ENCODE measurements around the gene PTPN3. TPM values are rescaled to one million over a fixed set of nuclear protein-coding genes. Genes with fewer than 3 reads are reported as not detected.

PTPN3 gene
- total RNA-seq, 1 donor from 2014 or later: 9.2 TPM

DNA sequence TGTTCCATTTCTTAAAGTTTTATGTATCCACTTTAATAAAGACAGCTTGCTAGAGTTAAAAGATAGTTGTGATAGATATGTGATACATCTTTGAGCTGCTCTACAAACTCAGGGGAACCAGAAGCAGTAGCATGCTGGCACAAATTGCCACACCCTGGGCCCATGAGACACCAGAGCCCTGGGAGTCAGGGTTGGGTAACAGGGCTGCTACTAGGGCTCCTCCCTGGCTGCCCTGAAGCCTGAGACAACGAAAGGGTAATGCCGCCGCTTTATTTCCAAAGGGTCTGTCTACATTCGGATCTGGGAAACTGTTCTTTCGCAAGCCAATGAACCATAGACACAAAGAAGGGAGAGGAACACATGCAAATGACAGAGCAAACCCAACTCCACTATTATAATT, 29.2 kb downstream of the PTPN3 start:
- H3K27ac Mint-ChIP-seq: no peak overlapping the region
- H3K4me3 Mint-ChIP-seq (ENCODE audit: low read depth): no peak overlapping the region
- H3K27me3 Mint-ChIP-seq (ENCODE audit: low read depth): peaks cover 7% of the 10 kb centered on the region
- intact Hi-C loops (cut with micrococcal nuclease): loop anchor here (1.0 to 5.0 kb wide), 5 partner anchors 22 to 225 kb away; no protein-coding TSS in a partner anchor
- peaks cover 45% of the 10 kb centered on the region for H3K4me1 Mint-ChIP-seq (ENCODE audit: low read depth)
- no peaks in the 10 kb centered on the region for H3K36me3 Mint-ChIP-seq (ENCODE audit: low read depth)
- H3K9me3 Mint-ChIP-seq: no peaks in the 10 kb centered on the region
- DNase-seq (ENCODE audit: low spot score): no peak

DNA sequence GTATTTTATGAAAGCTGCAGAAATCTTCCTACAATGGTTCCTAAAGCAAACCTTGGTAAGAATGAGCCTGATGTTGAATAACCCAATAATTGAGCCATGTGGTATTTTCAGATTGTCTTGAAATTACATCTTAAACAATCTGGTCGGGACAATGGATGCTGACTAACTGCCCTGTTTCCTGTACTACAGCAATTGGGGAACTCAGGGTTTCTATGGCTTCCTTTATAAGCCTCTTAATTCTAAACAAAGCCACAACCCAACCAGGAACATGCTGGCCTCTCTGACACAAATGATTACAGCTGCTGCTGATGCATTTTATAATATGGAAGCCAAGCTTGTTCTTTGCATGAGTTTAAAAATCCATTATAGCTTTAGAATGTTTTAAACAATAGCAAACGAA, 30.2 kb downstream of the PTPN3 start:
- Mint-ChIP-seq H3K27ac (peak overlapping the region; percentile 88), H3K9me3 (no peaks in the 10 kb centered on the region), H3K4me3 (ENCODE audit: low read depth) (no peak overlapping the region), H3K27me3 (ENCODE audit: low read depth) (peaks cover 2% of the 10 kb centered on the region), H3K36me3 (ENCODE audit: low read depth) (no peaks in the 10 kb centered on the region), H3K4me1 (ENCODE audit: low read depth) (peaks cover 54% of the 10 kb centered on the region)
- no peak for DNase-seq (ENCODE audit: low spot score)
- intact Hi-C loops (cut with micrococcal nuclease): loop anchor here (1.0 to 5.0 kb wide), 2 partner anchors 21 to 36 kb away; no protein-coding TSS in a partner anchor

DNA sequence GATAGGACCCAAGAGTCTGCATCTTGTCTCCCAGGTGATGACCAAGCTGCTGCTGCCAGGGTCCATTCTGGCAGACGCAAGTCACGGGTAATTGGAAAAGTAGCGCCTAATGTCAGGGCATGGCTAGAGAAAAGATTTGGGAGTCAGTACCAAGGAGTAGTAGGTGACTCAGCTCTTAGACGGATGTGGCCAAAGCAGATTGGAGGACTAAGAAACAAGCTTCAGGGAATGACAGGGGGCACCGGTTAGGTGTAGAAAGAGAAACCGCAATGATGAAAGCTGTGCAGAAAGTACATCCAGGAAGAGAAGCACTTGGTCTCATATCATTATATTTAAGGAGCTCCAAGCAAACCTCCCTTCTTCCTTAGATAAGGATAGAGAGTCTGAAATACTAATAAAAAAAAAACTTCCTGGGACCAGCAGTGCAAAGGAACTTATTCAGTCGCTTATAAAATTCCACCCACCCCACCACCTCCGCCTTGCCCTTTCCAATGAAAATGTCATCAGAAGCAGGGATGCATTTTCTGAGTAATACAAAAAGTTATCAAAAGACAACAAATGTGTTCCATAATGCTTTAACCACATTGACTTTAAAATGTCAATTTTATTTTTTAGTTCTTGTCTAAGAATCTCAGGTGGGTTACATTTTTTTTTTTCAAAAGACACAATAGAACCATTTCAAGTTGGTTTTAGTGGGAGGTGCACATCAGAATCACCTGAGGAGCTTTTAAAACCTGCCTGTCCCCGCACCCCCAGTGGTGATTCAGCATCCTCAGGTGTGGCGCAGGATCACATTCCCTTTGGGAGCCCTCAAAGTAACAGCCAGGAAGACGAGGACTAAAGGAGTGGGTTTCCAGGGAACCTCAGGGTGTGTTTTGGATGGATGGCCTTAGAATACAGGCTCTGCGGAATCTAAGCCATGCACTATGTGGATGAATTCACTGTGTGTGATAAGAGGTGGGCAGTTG, 31.2 kb downstream of the PTPN3 start:
- no peaks in the 10 kb centered on the region for H3K27me3 Mint-ChIP-seq (ENCODE audit: low read depth)
- intact Hi-C loops (cut with micrococcal nuclease): loop anchor here (5.0 kb wide), 1 partner anchor 35 kb away; no protein-coding TSS in a partner anchor
- H3K4me1 Mint-ChIP-seq (ENCODE audit: low read depth): peaks cover 61% of the 10 kb centered on the region
- H3K36me3 Mint-ChIP-seq (ENCODE audit: low read depth): no peaks in the 10 kb centered on the region
- H3K9me3 Mint-ChIP-seq: no peaks in the 10 kb centered on the region
- peak overlapping the region; percentile 88 for H3K27ac Mint-ChIP-seq
- DNase-seq (ENCODE audit: low spot score): no peak
- H3K4me3 Mint-ChIP-seq (ENCODE audit: low read depth): peak overlapping the region; percentile 3

DNA sequence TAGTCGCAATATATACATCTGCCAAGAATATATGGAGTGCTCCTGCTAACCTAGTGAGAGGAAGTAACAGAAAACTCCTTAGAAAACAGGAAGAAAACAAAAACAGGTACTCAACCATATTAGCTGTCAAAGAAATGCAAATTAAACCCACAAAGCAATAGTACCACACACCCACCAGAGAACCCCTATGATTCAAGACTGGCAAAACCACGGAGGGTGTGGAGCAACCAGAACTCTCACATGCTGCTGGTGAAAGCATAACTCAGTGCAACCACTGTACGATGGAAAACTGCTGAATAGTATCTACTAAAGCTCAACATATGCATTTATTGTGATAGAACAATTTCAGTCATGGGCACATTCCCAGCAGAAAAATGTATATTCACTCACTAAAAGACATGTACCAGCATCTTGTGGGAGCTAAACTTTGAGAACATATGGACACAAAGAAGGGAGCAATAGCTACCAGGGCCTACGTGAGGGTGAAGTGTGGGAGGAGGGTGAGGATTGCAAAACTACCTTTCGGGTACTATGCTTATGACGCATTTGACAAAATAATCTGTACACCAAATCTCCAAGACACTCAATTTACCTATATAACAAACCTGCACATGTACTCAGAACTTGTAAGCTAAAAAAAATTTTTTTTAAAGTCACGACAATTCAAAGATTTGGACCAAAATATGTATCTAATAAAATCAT, 34.0 kb downstream of the PTPN3 start:
- no peak for DNase-seq (ENCODE audit: low spot score)
- Mint-ChIP-seq H3K36me3 (ENCODE audit: low read depth) (no peaks in the 10 kb centered on the region), H3K27ac (peak overlapping the region; percentile 93), H3K4me3 (ENCODE audit: low read depth) (peak overlapping the region; percentile 31), H3K9me3 (no peaks in the 10 kb centered on the region), H3K4me1 (ENCODE audit: low read depth) (peaks cover 68% of the 10 kb centered on the region), H3K27me3 (ENCODE audit: low read depth) (peaks cover 3% of the 10 kb centered on the region)
- intact Hi-C loops (cut with micrococcal nuclease): loop anchor here (1.0 to 5.0 kb wide), 7 partner anchors 17 to 511 kb away; no protein-coding TSS in a partner anchor

DNA sequence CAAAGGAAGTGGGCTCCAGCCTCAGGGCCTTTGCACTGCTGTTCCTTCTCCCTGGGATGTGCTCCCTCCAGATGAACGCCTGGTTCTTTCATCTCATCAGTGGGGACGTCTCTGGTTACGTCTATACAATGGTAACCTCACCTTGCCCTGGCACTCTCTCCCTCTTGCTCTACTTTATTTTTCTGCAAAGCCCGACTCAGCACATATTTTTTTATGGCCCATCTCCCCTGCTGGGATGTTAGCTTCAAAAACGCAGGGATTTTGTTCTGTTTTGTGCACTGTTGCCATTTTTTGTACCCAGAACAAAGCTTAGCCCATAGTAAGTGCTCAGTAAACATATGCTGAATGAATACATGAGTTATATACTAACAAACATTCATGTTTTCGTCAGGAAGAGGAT, 37.5 kb downstream of the PTPN3 start:
- intact Hi-C loops (cut with micrococcal nuclease): loop anchor here (5.0 kb wide), 1 partner anchor 427 kb away; no protein-coding TSS in a partner anchor
- H3K27me3 Mint-ChIP-seq (ENCODE audit: low read depth): peaks cover 10% of the 10 kb centered on the region
- H3K36me3 Mint-ChIP-seq (ENCODE audit: low read depth): no peaks in the 10 kb centered on the region
- H3K27ac Mint-ChIP-seq: peak overlapping the region; percentile 25
- peaks cover 52% of the 10 kb centered on the region for H3K4me1 Mint-ChIP-seq (ENCODE audit: low read depth)
- H3K4me3 Mint-ChIP-seq (ENCODE audit: low read depth): no peak overlapping the region
- H3K9me3 Mint-ChIP-seq: no peaks in the 10 kb centered on the region
- no peak for DNase-seq (ENCODE audit: low spot score)

DNA sequence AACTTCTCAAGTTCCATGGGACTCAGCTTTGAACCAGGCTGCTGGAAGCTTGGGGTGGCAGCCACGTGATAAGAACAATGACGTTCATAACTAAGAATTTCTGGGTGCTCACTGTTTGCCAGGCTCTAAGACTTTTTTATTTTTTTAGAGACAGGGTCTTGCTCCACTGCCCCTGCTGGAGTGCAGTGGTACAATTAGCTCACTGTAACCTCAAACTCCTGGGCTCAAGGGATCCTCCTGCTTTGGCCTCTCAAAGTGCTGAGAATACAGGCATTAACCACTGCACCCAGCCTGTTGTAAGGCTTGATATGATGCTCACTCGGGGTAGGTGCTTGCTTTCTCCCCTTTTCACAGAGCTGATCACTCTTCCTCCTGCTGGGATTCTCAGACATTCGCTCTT, 38.7 kb downstream of the PTPN3 start:
- peak overlapping the region; percentile 20 for H3K27ac Mint-ChIP-seq
- H3K36me3 Mint-ChIP-seq (ENCODE audit: low read depth): no peaks in the 10 kb centered on the region
- H3K9me3 Mint-ChIP-seq: no peaks in the 10 kb centered on the region
- H3K27me3 Mint-ChIP-seq (ENCODE audit: low read depth): peaks cover 10% of the 10 kb centered on the region
- peaks cover 47% of the 10 kb centered on the region for H3K4me1 Mint-ChIP-seq (ENCODE audit: low read depth)
- intact Hi-C loops (cut with micrococcal nuclease): no loop called here
- H3K4me3 Mint-ChIP-seq (ENCODE audit: low read depth): no peak overlapping the region
- no peak for DNase-seq (ENCODE audit: low spot score)

DNA sequence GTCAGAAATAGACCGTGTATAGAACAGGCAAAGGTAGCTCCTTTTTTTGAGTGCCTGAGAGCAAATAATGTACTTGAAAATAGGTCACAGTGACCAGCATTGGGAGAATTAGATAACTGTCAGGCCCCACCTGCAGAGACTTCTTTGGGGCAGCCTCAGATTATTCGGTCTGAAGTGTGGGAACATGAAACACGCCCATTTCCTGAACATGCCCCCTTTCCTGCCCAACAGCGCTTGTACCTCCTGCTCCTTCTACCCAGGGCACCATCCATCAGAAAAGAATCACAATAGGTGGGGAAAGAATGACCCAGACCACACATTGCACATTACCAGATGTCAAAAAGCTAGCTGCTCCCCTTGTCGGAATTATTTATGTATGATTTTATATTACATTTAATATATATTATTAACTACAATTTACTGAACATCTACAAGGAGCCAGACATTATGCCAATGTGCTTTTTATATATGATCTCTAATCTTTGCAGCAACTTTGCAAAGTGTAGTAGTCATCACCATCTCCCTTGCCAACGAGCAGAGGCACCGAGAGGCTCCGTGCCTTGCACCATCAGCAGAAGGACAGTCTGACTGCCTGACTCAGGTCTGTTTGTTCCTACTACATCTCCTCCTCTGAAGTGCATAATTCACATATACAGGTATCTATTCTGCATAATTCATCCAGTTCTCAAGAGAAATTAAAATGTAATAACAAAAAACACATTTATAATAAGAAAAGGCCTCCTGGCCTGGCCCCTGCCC, 39.5 kb downstream of the PTPN3 start:
- no peaks in the 10 kb centered on the region for H3K9me3 Mint-ChIP-seq
- intact Hi-C loops (cut with micrococcal nuclease): no loop called here
- no peaks in the 10 kb centered on the region for H3K36me3 Mint-ChIP-seq (ENCODE audit: low read depth)
- DNase-seq (ENCODE audit: low spot score): no peak
- peaks cover 13% of the 10 kb centered on the region for H3K27me3 Mint-ChIP-seq (ENCODE audit: low read depth)
- no peak overlapping the region for H3K27ac Mint-ChIP-seq
- H3K4me1 Mint-ChIP-seq (ENCODE audit: low read depth): peaks cover 41% of the 10 kb centered on the region
- no peak overlapping the region for H3K4me3 Mint-ChIP-seq (ENCODE audit: low read depth)

DNA sequence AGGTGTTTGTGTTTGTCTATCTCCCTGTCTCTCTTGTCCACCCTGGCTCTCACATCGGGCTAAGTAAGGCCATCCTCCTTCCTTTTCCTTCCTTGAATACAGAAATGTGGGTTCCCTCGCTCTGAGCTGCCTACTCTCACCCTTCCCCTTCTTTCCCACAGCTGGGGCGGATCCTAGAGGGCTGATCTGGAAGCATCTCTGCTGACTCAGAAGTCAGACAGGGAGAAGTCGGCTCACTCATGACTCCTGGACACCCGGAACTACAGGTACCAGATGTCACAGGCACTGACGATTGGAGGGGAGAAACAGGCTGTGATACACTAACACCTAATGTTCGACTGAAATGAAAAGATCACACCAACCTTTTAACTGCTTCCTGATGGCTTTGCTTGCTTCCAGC, 41.3 kb downstream of the PTPN3 start:
- Mint-ChIP-seq H3K36me3 (ENCODE audit: low read depth) (no peaks in the 10 kb centered on the region), H3K4me3 (ENCODE audit: low read depth) (no peak overlapping the region), H3K9me3 (no peaks in the 10 kb centered on the region), H3K27me3 (ENCODE audit: low read depth) (peaks cover 13% of the 10 kb centered on the region), H3K27ac (no peak overlapping the region), H3K4me1 (ENCODE audit: low read depth) (peaks cover 30% of the 10 kb centered on the region)
- intact Hi-C loops (cut with micrococcal nuclease): no loop called here
- DNase-seq (ENCODE audit: low spot score): no peak

DNA sequence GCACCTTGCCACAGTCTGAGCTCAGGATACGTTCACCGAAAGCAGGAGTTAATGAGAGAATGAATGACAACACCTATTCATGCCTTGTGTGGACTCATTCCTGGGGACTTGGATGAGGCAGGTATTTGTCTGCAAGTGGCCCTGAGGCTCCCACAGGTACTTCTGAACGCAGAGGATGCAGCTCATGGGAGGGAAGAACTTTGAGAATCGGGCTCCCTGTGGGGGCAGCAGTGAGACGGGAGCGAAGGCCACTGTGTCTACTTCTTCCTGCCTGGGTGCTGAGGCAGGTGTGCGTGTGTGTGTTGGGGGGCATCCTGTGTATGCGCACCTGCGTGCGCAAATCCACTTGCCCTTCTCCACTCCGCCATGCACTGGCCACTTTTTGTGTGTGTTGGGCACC, 42.2 kb downstream of the PTPN3 start:
- no peaks in the 10 kb centered on the region for H3K36me3 Mint-ChIP-seq (ENCODE audit: low read depth)
- intact Hi-C loops (cut with micrococcal nuclease): no loop called here
- DNase-seq (ENCODE audit: low spot score): no peak
- H3K27ac Mint-ChIP-seq: no peak overlapping the region
- peaks cover 30% of the 10 kb centered on the region for H3K4me1 Mint-ChIP-seq (ENCODE audit: low read depth)
- peaks cover 13% of the 10 kb centered on the region for H3K27me3 Mint-ChIP-seq (ENCODE audit: low read depth)
- H3K4me3 Mint-ChIP-seq (ENCODE audit: low read depth): no peak overlapping the region
- H3K9me3 Mint-ChIP-seq: no peaks in the 10 kb centered on the region

DNA sequence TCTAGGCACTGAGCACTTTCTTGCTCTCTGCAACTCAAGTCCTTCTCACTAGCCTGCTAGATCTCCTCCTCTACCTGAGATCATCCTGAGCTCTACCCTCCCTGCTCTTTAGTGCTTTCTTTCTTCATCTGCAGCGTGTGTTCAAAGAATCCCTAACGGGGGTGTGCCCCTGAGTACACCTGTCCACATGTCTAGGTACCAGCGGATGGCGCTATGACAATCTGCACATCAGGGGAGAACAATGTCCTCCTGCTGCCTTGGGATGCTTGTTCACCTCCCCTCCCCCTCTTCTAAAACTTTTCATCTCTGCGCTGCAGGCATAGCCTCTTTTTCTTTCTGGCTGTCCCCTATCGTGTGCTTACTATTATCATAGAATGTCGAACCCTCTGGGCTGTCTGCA, 42.7 kb downstream of the PTPN3 start:
- H3K9me3 Mint-ChIP-seq: no peaks in the 10 kb centered on the region
- intact Hi-C loops (cut with micrococcal nuclease): no loop called here
- H3K36me3 Mint-ChIP-seq (ENCODE audit: low read depth): no peaks in the 10 kb centered on the region
- no peak for DNase-seq (ENCODE audit: low spot score)
- no peak overlapping the region for H3K4me3 Mint-ChIP-seq (ENCODE audit: low read depth)
- H3K4me1 Mint-ChIP-seq (ENCODE audit: low read depth): peaks cover 27% of the 10 kb centered on the region
- peaks cover 13% of the 10 kb centered on the region for H3K27me3 Mint-ChIP-seq (ENCODE audit: low read depth)
- H3K27ac Mint-ChIP-seq: no peak overlapping the region

DNA sequence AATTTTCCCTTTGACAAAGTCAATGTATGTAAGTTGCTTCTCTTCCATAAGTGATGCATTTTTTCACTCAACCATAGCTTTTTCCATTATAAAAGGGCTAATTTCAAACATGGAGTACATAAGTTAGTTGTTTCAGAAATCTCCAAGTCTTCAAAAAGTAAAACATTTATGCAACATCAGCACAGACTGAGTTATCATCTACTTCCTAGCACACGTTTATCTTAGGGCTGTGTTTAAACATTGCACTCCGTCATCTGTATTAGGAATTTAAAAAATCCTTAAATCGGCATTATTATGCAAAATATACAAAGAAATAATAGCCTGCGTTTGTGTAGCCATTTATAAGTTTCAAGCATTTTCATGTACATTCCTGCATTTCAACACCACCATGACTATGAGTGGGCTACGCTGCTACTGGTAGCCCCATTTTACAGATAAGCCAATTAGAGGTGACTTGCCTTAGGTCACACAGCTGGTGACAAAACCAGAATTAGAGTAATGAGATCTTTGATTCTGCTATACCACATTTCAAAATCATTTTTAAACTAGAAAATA, 43.4 kb downstream of the PTPN3 start:
- Mint-ChIP-seq H3K36me3 (ENCODE audit: low read depth) (no peaks in the 10 kb centered on the region), H3K27me3 (ENCODE audit: low read depth) (peaks cover 10% of the 10 kb centered on the region), H3K4me3 (ENCODE audit: low read depth) (no peak overlapping the region), H3K9me3 (no peaks in the 10 kb centered on the region), H3K4me1 (ENCODE audit: low read depth) (peaks cover 26% of the 10 kb centered on the region), H3K27ac (no peak overlapping the region)
- intact Hi-C loops (cut with micrococcal nuclease): no loop called here
- DNase-seq (ENCODE audit: low spot score): no peak

DNA sequence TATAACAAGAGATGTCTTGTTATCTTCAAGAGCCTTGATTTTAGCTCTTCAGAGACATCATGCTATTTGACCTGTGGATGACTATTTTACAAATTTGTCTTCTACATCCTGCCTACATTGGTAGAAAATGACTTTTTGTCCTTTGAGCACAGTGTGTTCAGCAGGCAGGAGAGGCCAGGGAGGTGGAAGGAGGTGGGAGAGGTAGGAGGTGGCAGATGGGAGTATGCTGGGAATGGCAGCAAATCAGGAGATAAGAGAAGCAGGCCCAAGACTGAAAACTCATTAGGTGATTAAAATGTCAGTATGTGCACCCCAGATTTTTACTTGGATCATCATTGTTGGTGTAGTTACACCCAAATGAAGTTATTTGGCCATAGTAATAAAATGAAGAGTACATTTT, 44.1 kb downstream of the PTPN3 start:
- no peak overlapping the region for H3K27ac Mint-ChIP-seq
- H3K4me3 Mint-ChIP-seq (ENCODE audit: low read depth): no peak overlapping the region
- peaks cover 10% of the 10 kb centered on the region for H3K27me3 Mint-ChIP-seq (ENCODE audit: low read depth)
- no peak for DNase-seq (ENCODE audit: low spot score)
- no peaks in the 10 kb centered on the region for H3K9me3 Mint-ChIP-seq
- intact Hi-C loops (cut with micrococcal nuclease): no loop called here
- H3K4me1 Mint-ChIP-seq (ENCODE audit: low read depth): peaks cover 28% of the 10 kb centered on the region
- H3K36me3 Mint-ChIP-seq (ENCODE audit: low read depth): no peaks in the 10 kb centered on the region
